HG03521 (cell line): ENCODE results near the gene SPSB3.
"Not testable (repeated sequence)": the region's sequence is repeated elsewhere in the genome, so short reads cannot be mapped to it uniquely, and the experiment has no call there.

Experiments used
- ATAC-seq: cut with Tn5 transposase; IDR thresholded peaks from one replicate; pipeline ENCODE4 v1.9.1; 2021; ENCODE audit warnings: mild to moderate bottlenecking, moderate library complexity; ENCODE audit not compliant: unreplicated experiment

Gene SPSB3

GRCh38 chr16:1744338-1744840, 38.0 kb downstream of the SPSB3 start:
- no peak for ATAC-seq

GRCh38 chr16:1743376-1744337, 38.7 kb downstream of the SPSB3 start:
- no peak for ATAC-seq

- no peak for ATAC-seq
Measured at GRCh38 chr16:1741553-1742165, 40.7 kb downstream of the SPSB3 start.

GRCh38 chr16:1740781-1741490, 41.4 kb downstream of the SPSB3 start:
- ATAC-seq = no peak

GRCh38 chr16:1740234-1740633, 42.1 kb downstream of the SPSB3 start:
- ATAC-seq = no peak

GRCh38 chr16:1734816-1735215, 47.6 kb downstream of the SPSB3 start:
- no peak for ATAC-seq

- no peak for ATAC-seq
Measured at GRCh38 chr16:1734123-1734522, 48.2 kb downstream of the SPSB3 start.

GRCh38 chr16:1732551-1732987, 49.8 kb downstream of the SPSB3 start:
- ATAC-seq = not testable (repeated sequence)

GRCh38 chr16:1732071-1732470, 50.3 kb downstream of the SPSB3 start:
- no peak for ATAC-seq

GRCh38 chr16:1731603-1732002, 50.8 kb downstream of the SPSB3 start:
- ATAC-seq = no peak

- ATAC-seq = no peak
Measured at GRCh38 chr16:1731073-1731472, 51.3 kb downstream of the SPSB3 start.

GRCh38 chr16:1729445-1729844, 52.9 kb downstream of the SPSB3 start:
- ATAC-seq = no peak

GRCh38 chr16:1729026-1729425, 53.3 kb downstream of the SPSB3 start:
- no peak for ATAC-seq

- ATAC-seq = no peak
Measured at GRCh38 chr16:1727651-1728624, 54.4 kb downstream of the SPSB3 start.
